ENCODE data around the gene RIC1. TPM values are rescaled to one million over a fixed set of nuclear protein-coding genes. Genes with fewer than 3 reads are reported as not detected.

The RIC1 gene
- total RNA-seq, 3 donors from 2014 or later: 42.6 to 74.5 (median 53.1) TPM

DNA sequence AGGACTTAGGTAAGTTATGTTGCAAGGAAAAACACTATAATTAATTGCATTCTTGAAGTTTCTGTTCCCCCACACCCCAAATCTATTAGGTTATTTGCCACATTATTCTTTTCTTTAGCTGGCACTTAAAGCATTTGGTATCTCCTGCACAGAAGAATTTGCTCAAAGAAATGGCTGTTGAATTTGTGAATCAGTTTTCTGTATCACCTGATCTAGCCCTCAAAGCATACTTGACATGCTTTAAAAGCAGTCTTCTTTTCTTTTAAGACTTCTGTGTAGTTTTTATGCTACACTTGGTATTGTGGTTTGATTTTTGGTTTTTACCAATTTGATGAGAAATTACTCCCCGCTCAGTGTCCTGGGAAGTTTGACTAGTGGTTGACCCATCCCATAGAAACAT is 69.1 kb downstream of the RIC1 start:
- H3K4me3 ChIP-seq: no peak overlapping the region
- no peaks in the 10 kb centered on the region for H3K4me1 ChIP-seq
- intact Hi-C loops (cut with DNase I; ENCODE audit: low total_unique reads): no loop called here
- DNase-seq (ENCODE audit: low spot score in 2 of 2): no peak
- no peaks in the 10 kb centered on the region for H3K36me3 ChIP-seq
- no peak overlapping the region for H3K27ac ChIP-seq
- H3K27me3 ChIP-seq: no peaks in the 10 kb centered on the region
- TF ChIP-seq CTCF (IDR thresholded peaks at IDR 0.05) (no peak), POLR2AphosphoS5 (IDR thresholded peaks at IDR 0.05) (no peak), POLR2A (IDR thresholded peaks at IDR 0.05) (no peak)
- H3K9me3 ChIP-seq: no peaks in the 10 kb centered on the region

GRCh38 chr9:5698810-5699556 is 70.1 kb downstream of the RIC1 start:
- intact Hi-C loops (cut with DNase I; ENCODE audit: low total_unique reads): no loop called here
- Histone ChIP-seq H3K27ac (no peak overlapping the region), H3K4me3 (no peak overlapping the region), H3K27me3 (no peaks in the 10 kb centered on the region), H3K9me3 (no peaks in the 10 kb centered on the region), H3K4me1 (no peaks in the 10 kb centered on the region), H3K36me3 (no peaks in the 10 kb centered on the region)
- no peak for TF ChIP-seq CTCF (IDR thresholded peaks at IDR 0.05)
- no peak for TF ChIP-seq POLR2A (IDR thresholded peaks at IDR 0.05)
- TF ChIP-seq POLR2AphosphoS5 (IDR thresholded peaks at IDR 0.05): no peak
- DNase-seq (ENCODE audit: low spot score in 2 of 2): no peak

DNA sequence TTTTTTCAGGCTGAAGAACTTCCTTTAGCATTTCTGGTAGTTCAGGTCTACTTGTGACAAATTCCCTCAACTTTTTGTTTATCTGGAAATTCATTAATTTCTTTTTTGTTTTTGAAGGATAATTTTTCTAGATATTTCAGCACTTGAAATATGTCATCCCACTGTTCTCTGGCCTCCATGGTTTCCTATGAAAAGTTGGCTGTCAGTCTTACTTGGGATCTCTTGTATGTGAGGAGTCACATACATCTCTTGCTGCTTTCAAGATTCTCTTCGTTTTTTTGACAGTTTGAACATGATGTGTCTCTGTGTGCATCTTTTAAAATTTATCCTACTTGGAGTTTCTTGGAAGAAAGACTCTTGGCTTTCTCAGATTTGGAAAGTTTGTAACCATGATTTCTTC is 79.5 kb downstream of the RIC1 start:
- no peak for DNase-seq (ENCODE audit: low spot score in 2 of 2)
- peaks cover 5 to 23% of the 10 kb centered on the region in 2 donors for H3K9me3 ChIP-seq
- TF ChIP-seq CTCF (IDR thresholded peaks at IDR 0.05) (no peak), POLR2A (IDR thresholded peaks at IDR 0.05) (no peak), POLR2AphosphoS5 (IDR thresholded peaks at IDR 0.05) (no peak)
- no peaks in the 10 kb centered on the region for H3K27me3 ChIP-seq
- no peaks in the 10 kb centered on the region for H3K36me3 ChIP-seq
- H3K4me1 ChIP-seq: no peaks in the 10 kb centered on the region
- no peak overlapping the region for H3K27ac ChIP-seq
- intact Hi-C loops (cut with DNase I; ENCODE audit: low total_unique reads): no loop called here
- H3K4me3 ChIP-seq: no peak overlapping the region

DNA sequence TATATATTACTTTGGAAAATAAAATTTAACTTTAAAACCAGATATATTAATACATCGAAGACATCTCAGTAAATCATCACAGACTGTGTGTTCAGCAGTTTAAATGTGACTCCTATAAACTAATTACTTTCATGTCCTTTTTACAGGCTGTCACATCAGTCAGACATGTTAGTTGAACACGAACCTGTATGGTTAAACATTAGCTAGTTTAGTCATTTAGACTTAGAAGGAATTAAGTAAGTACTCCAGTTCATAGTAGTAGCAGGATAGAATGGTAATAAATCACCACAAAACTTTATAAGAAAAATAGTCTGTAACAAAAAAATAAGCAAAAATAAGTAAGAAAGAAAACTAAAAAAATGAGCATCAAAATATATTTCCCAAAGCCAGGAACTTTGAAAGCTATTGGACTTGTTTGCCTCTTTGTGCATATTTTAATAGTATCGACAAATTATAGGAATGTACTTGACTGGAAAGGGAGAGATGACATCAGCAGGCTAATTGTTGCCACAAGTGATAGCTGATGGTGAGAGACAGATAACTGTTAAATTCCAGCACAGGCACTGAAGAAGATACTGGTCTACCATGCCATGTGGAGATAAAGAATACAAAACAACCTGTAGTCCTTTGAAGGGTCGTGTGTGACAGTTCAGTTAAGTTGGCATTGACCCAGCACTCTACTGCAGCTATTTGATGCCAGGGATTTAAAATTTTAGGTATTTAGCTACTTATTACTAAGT is 83.9 kb downstream of the RIC1 start:
- intact Hi-C loops (cut with DNase I; ENCODE audit: low total_unique reads): no loop called here
- TF ChIP-seq POLR2A (IDR thresholded peaks at IDR 0.05): no peak
- no peak for TF ChIP-seq POLR2AphosphoS5 (IDR thresholded peaks at IDR 0.05)
- TF ChIP-seq CTCF (IDR thresholded peaks at IDR 0.05): no peak

More for the DNA sequence above, 83.9 kb downstream of the RIC1 start:
- H3K4me3 ChIP-seq: no peak overlapping the region
- no peaks in the 10 kb centered on the region for H3K4me1 ChIP-seq
- H3K27ac ChIP-seq: no peak overlapping the region
- no peaks in the 10 kb centered on the region for H3K27me3 ChIP-seq
- no peaks in the 10 kb centered on the region for H3K36me3 ChIP-seq
- DNase-seq (ENCODE audit: low spot score in 2 of 2): no peak
- H3K9me3 ChIP-seq: peaks cover 5 to 18% of the 10 kb centered on the region in 2 donors

Data from breast epithelium (tissue), 4 donors.